ENCODE results near the gene RELL1.

RELL1 gene

GRCh38 chr4:37665333-37666320, 20.5 kb downstream of the RELL1 start:
- no peak for DNase-seq (ENCODE audit: low spot score)

- no peak for DNase-seq (ENCODE audit: low spot score)
Observed at GRCh38 chr4:37664696-37665095, 21.5 kb downstream of the RELL1 start.

GRCh38 chr4:37663552-37663951, 22.6 kb downstream of the RELL1 start:
- no peak for DNase-seq (ENCODE audit: low spot score)

GRCh38 chr4:37662861-37663390, 23.2 kb downstream of the RELL1 start:
- no peak for DNase-seq (ENCODE audit: low spot score)

GRCh38 chr4:37662251-37662650, 23.9 kb downstream of the RELL1 start:
- no peak for DNase-seq (ENCODE audit: low spot score)

GRCh38 chr4:37661772-37662171, 24.4 kb downstream of the RELL1 start:
- no peak for DNase-seq (ENCODE audit: low spot score)

GRCh38 chr4:37659696-37660095, 26.5 kb downstream of the RELL1 start:
- DNase-seq (ENCODE audit: low spot score), result no peak

- no peak for DNase-seq (ENCODE audit: low spot score)
Observed at GRCh38 chr4:37656649-37657048, 29.5 kb downstream of the RELL1 start.

GRCh38 chr4:37653601-37654000, 32.6 kb downstream of the RELL1 start:
- DNase-seq (ENCODE audit: low spot score), result no peak

- no peak for DNase-seq (ENCODE audit: low spot score)
Observed at GRCh38 chr4:37652747-37653527, 33.2 kb downstream of the RELL1 start.

- no peak for DNase-seq (ENCODE audit: low spot score)
Observed at GRCh38 chr4:37651781-37652377, 34.3 kb downstream of the RELL1 start.

- no peak for DNase-seq (ENCODE audit: low spot score)
Observed at GRCh38 chr4:37650481-37650880, 35.7 kb downstream of the RELL1 start.

GRCh38 chr4:37649268-37649667, 36.9 kb downstream of the RELL1 start:
- DNase-seq (ENCODE audit: low spot score), result no peak

- no peak for DNase-seq (ENCODE audit: low spot score)
Observed at GRCh38 chr4:37648084-37648817, 37.9 kb downstream of the RELL1 start.

- DNase-seq (ENCODE audit: low spot score), result no peak
Observed at GRCh38 chr4:37646247-37646646, 39.9 kb downstream of the RELL1 start.

GRCh38 chr4:37645736-37646135, 40.4 kb downstream of the RELL1 start:
- DNase-seq (ENCODE audit: low spot score), result no peak

GRCh38 chr4:37644962-37645361, 41.2 kb downstream of the RELL1 start:
- DNase-seq (ENCODE audit: low spot score), result no peak

- DNase-seq (ENCODE audit: low spot score), result no peak
Observed at GRCh38 chr4:37641886-37642849, 44.0 kb downstream of the RELL1 start.

GRCh38 chr4:37641352-37641751, 44.8 kb downstream of the RELL1 start:
- no peak for DNase-seq (ENCODE audit: low spot score)

GRCh38 chr4:37639551-37640285, 46.5 kb downstream of the RELL1 start:
- no peak for DNase-seq (ENCODE audit: low spot score)

All from CD4-positive, alpha-beta T cell treated with Interleukin-6 at 100 ng/mL for 8 hours (primary cell).